H1 (cell line): ENCODE measurements around the gene MAP1A. TPM values are rescaled to one million over a fixed set of nuclear protein-coding genes. Genes with fewer than 3 reads are reported as not detected.

Experiments
- CTCF ChIA-PET: fragments of 300-600 bp; sonication (Branson Sonifier 250); formaldehyde crosslinking; loops from one replicate; lab custom pipeline; 2021; ENCODE audit not compliant: partially characterized antibody; lab: Charles Lee
- POLR2A ChIA-PET: fragments of 300-600 bp; sonication (Branson Sonifier 250); formaldehyde crosslinking; loops from one replicate; lab custom pipeline; 2021; ENCODE audit warnings: inconsistent platforms; ENCODE audit not compliant: partially characterized antibody; lab: Charles Lee
- DNase-seq, 2 experiments: peaks; one replicate each; pipeline versions ENCODE4 v3.0.0 to v3.0.0-alpha.2; 2010 to 2022; ENCODE audit warnings: low spot score in 2 of 2, low read depth in 1 of 2, mixed read lengths in 1 of 2
- FAIRE-seq: peaks from 2 replicates; lab custom pipeline; 2011; peaks lifted over from hg19 to GRCh38; lab: Jason Lieb, UNC
- H2AFZ ChIP-seq: 2 replicates; pipeline ENCODE4 v1.8.1; 2012; ENCODE audit warnings: low read length, inconsistent platforms
- H2AK5ac ChIP-seq: 2 replicates; pipeline ENCODE4 v1.6.1; 2013; ENCODE audit warnings: low read depth, low read length
- H2BK120ac ChIP-seq: replicated peaks from 2 replicates; pipeline ENCODE3; 2013; ENCODE audit warnings: low read depth, low read length, inconsistent platforms
- H2BK12ac ChIP-seq: 2 replicates; pipeline ENCODE4 v1.6.1; 2013; ENCODE audit warnings: low read depth, low read length
- H2BK15ac ChIP-seq: 2 replicates; pipeline ENCODE4 v1.6.1; 2013; ENCODE audit warnings: low read length
- H2BK20ac ChIP-seq: 2 replicates; pipeline ENCODE4 v1.6.1; 2013; ENCODE audit warnings: low read length
- H2BK5ac ChIP-seq: 2 replicates; pipeline ENCODE4 v1.6.1; 2013; ENCODE audit warnings: low read depth, low read length
- H3K14ac ChIP-seq: 2 replicates; pipeline ENCODE4 v1.6.1; 2013; ENCODE audit warnings: inconsistent platforms; ENCODE audit not compliant: insufficient read length
- H3K18ac ChIP-seq: 2 replicates; pipeline ENCODE4 v1.6.1; 2013; ENCODE audit warnings: low read length; ENCODE audit errors: extremely low read depth
- H3K23ac ChIP-seq: 2 replicates; pipeline ENCODE4 v1.6.1; 2013; ENCODE audit warnings: inconsistent platforms; ENCODE audit not compliant: insufficient read length
- H3K23me2 ChIP-seq: 2 replicates; pipeline ENCODE4 v1.6.1; 2013; ENCODE audit warnings: low read depth, low read length
- H3K27ac ChIP-seq: 2 replicates; pipeline ENCODE4 v1.6.1; 2011; ENCODE audit warnings: low read depth, low read length, inconsistent platforms
- H3K27me3 ChIP-seq, 4 experiments: replicated peaks in 1 of 4; 1 replicate in 1 of 4; 2 replicates in 3 of 4; pipeline versions ENCODE4 v1.6.1 to v1.8.1; 2011 to 2013; ENCODE audit warnings: low read length in 3 of 4, mild to moderate bottlenecking in 3 of 4, inconsistent platforms in 2 of 4, mixed read lengths in 2 of 4, moderate library complexity in 1 of 4; ENCODE audit not compliant: control insufficient read depth in 3 of 4, insufficient read depth in 3 of 4; ENCODE audit errors: extremely low read depth in 1 of 4
- H3K36me3 ChIP-seq, 4 experiments: 2 replicates each; pipeline versions ENCODE4 v1.6.1 to v1.8.1; 2011 to 2013; ENCODE audit warnings: mild to moderate bottlenecking in 4 of 4, low read length in 3 of 4, moderate library complexity in 2 of 4, control low read depth in 1 of 4, inconsistent platforms in 1 of 4; ENCODE audit not compliant: insufficient read depth in 4 of 4, control insufficient read depth in 2 of 4
- H3K4ac ChIP-seq: replicated peaks from 2 replicates; pipeline ENCODE3; 2013; ENCODE audit warnings: low read length, low read depth, mixed read lengths, inconsistent platforms; ENCODE audit not compliant: insufficient read length
- H3K4me1 ChIP-seq, 4 experiments: replicated peaks in 1 of 4; 1 replicate in 1 of 4; 2 replicates in 3 of 4; pipeline versions ENCODE4 v1.6.1 to v1.8.1; 2011 to 2013; ENCODE audit warnings: low read length in 3 of 4, inconsistent platforms in 2 of 4, mixed read lengths in 1 of 4; ENCODE audit not compliant: insufficient read depth in 4 of 4, control insufficient read depth in 3 of 4
- H3K4me2 ChIP-seq, 2 experiments: 2 replicates each; pipeline versions ENCODE4 v1.6.1 to v1.8.1; 2011 to 2013; ENCODE audit warnings: low read depth in 2 of 2, low read length in 2 of 2, control low read depth in 1 of 2, inconsistent platforms in 1 of 2, mild to moderate bottlenecking in 1 of 2; ENCODE audit not compliant: insufficient read depth in 1 of 2
- H3K4me3 ChIP-seq, 4 experiments: fragments of 200-600, 300-600 bp in 1 of 4; sonication (generic), shearing (Covaris generic), sonication (Bioruptor Twin) in 1 of 4; 2 replicates each; pipeline versions ENCODE4 v1.5.1 to v1.8.1; 2011 to 2016; ENCODE audit warnings: low read length in 4 of 4, low read depth in 3 of 4, control low read depth in 2 of 4, inconsistent platforms in 2 of 4, mild to moderate bottlenecking in 2 of 4, mixed read lengths in 1 of 4, moderate library complexity in 1 of 4; ENCODE audit not compliant: insufficient read depth in 2 of 4; ENCODE audit errors: extremely low read depth in 1 of 4
- H3K56ac ChIP-seq: replicated peaks from 2 replicates; pipeline ENCODE3; 2013; ENCODE audit warnings: low read depth, mild to moderate bottlenecking, mixed read lengths, low read length, inconsistent platforms; ENCODE audit not compliant: insufficient read length
- H3K79me1 ChIP-seq: 2 replicates; pipeline ENCODE4 v1.6.1; 2013; ENCODE audit warnings: low read depth, low read length, control low read depth
- H3K79me2 ChIP-seq, 2 experiments: 2 replicates each; pipeline versions ENCODE4 v1.6.1 to v1.8.1; 2012 to 2013; ENCODE audit warnings: low read length in 2 of 2, mild to moderate bottlenecking in 2 of 2, inconsistent platforms in 1 of 2; ENCODE audit not compliant: insufficient read depth in 2 of 2, control insufficient read depth in 1 of 2
- H3K9ac ChIP-seq, 4 experiments: replicated peaks in 1 of 4; 1 replicate in 1 of 4; 2 replicates in 3 of 4; pipeline versions ENCODE4 v1.6.1 to v1.8.1; 2011 to 2013; ENCODE audit warnings: low read depth in 3 of 4, low read length in 3 of 4, control low read depth in 2 of 4, mild to moderate bottlenecking in 2 of 4, moderate library complexity in 2 of 4, inconsistent platforms in 1 of 4; ENCODE audit errors: extremely low read depth in 1 of 4
- H3K9me3 ChIP-seq, 2 experiments: 2 replicates each; pipeline versions ENCODE4 v1.6.1 to v1.8.1; 2012 to 2013; ENCODE audit warnings: mild to moderate bottlenecking in 2 of 2, moderate library complexity in 2 of 2, control low read depth in 1 of 2, inconsistent platforms in 1 of 2, low read depth in 1 of 2, low read length in 1 of 2, mixed read lengths in 1 of 2; ENCODE audit not compliant: insufficient read depth in 2 of 2
- H4K20me1 ChIP-seq, 2 experiments: replicated peaks in 1 of 2; 2 replicates each; pipeline versions ENCODE3 to v1.8.1; 2011 to 2013; ENCODE audit warnings: inconsistent platforms in 2 of 2, low read length in 2 of 2, mild to moderate bottlenecking in 1 of 2; ENCODE audit not compliant: insufficient read depth in 2 of 2, control insufficient read depth in 1 of 2
- H4K5ac ChIP-seq: 2 replicates; pipeline ENCODE4 v1.6.1; 2013; ENCODE audit warnings: low read length, low read depth, mixed read lengths, inconsistent platforms; ENCODE audit not compliant: insufficient read length
- H4K8ac ChIP-seq: 2 replicates; pipeline ENCODE4 v1.8.0; 2013; ENCODE audit warnings: mild to moderate bottlenecking, moderate library complexity, low read length, inconsistent platforms; ENCODE audit not compliant: insufficient read depth; ENCODE audit errors: extremely low read depth
- H4K91ac ChIP-seq: replicated peaks from 2 replicates; pipeline ENCODE3; 2013; ENCODE audit warnings: low read length, mixed read lengths, inconsistent platforms; ENCODE audit not compliant: insufficient read length
- BACH1 ChIP-seq: IDR thresholded peaks from 2 replicates; pipeline ENCODE4 v1.6.1; 2012; ENCODE audit warnings: low read length, improper control_type of control experiment
- MAFK ChIP-seq: IDR thresholded peaks from 2 replicates; pipeline ENCODE4 v1.6.1; 2012; ENCODE audit warnings: low read depth, mild to moderate bottlenecking, improper control_type of control experiment, low read length
- NRF1 ChIP-seq: IDR thresholded peaks from 2 replicates; pipeline ENCODE4 v1.6.1; 2011; ENCODE audit warnings: mild to moderate bottlenecking, low read depth, low read length, improper control_type of control experiment
- SP1 ChIP-seq: IDR thresholded peaks from 2 replicates; pipeline ENCODE4 v1.6.1; 2011; ENCODE audit warnings: low read depth, low read length
- SP4 ChIP-seq: IDR thresholded peaks from 2 replicates; pipeline ENCODE4 v1.6.1; 2012; ENCODE audit warnings: low read length, inconsistent platforms
- TEAD4 ChIP-seq: IDR thresholded peaks from 2 replicates; pipeline ENCODE4 v1.6.1; 2012; ENCODE audit warnings: low read depth, low read length, inconsistent platforms, mixed read lengths
- YY1 ChIP-seq: IDR thresholded peaks from 2 replicates; pipeline ENCODE4 v1.6.1; 2011; ENCODE audit warnings: low read depth, mild to moderate bottlenecking, low read length
- ZNF274 ChIP-seq: IDR thresholded peaks from 2 replicates; pipeline ENCODE4 v1.7.0; 2012; ENCODE audit warnings: low read length, borderline replicate concordance; ENCODE audit errors: extremely low read depth
- WGBS, 2 experiments: shearing (Covaris generic) in 1 of 2; methylation state at CpG; one replicate each; pipeline versions ENCODE4 v1.1.6 to v1.1.7; 2013 to 2015; ENCODE audit warnings: low lambda C conversion rate in 2 of 2, mixed read lengths in 2 of 2, inconsistent platforms in 1 of 2, low coverage in 1 of 2, missing lambda C conversion rate in 1 of 2; ENCODE audit not compliant: insufficient replicate concordance in 2 of 2, insufficient coverage in 1 of 2, insufficient read length in 1 of 2; ENCODE audit errors: extremely low coverage in 1 of 2, missing lambda C conversion rate in 1 of 2; 5-methylcytosine and 5-hydroxymethylcytosine counted together
- polyA plus RNA-seq, 7 experiments: library from polyadenylated mRNA; depleted of rRNA in 3 of 7; stranded (reverse) in 5 of 7; unstranded in 2 of 7; fragments of >200 nt in 5 of 7; fragments of 200-250 nt in 2 of 7; gene quantifications; 1 replicate in 5 of 7; 2 replicates in 1 of 7; 4 replicates in 1 of 7; pipeline versions ENCODE4 v1.2.1 to v1.2.3, GENCODE V29; 2011 to 2013; ENCODE audit warnings: missing spikeins in 2 of 7, mixed read lengths in 2 of 7
- total RNA-seq: library from RNA; stranded (reverse); fragmentation: NEBNext Ultra II Directional; extraction: Animal tissue kit (Norgen Biotek cat#: 25700); gene quantifications from 2 replicates; pipeline ENCODE4 v1.2.1, GENCODE V29; 2021
- TF ChIP-seq, protein P1 (sequence below): IDR thresholded peaks from 2 replicates; pipeline ENCODE4 v1.6.1; 2012; ENCODE audit warnings: inconsistent platforms
- TF ChIP-seq, protein P2 (sequence below): IDR thresholded peaks from 2 replicates; pipeline ENCODE4 v1.6.1; 2012; ENCODE audit warnings: inconsistent platforms

MAP1A gene
- total and polyA plus RNA-seq, 2 of the 8 experiments (the other 6 are each of a cell fraction or from before 2014, with no cell fraction given), result 0.80 to 2.4 TPM

DNA sequence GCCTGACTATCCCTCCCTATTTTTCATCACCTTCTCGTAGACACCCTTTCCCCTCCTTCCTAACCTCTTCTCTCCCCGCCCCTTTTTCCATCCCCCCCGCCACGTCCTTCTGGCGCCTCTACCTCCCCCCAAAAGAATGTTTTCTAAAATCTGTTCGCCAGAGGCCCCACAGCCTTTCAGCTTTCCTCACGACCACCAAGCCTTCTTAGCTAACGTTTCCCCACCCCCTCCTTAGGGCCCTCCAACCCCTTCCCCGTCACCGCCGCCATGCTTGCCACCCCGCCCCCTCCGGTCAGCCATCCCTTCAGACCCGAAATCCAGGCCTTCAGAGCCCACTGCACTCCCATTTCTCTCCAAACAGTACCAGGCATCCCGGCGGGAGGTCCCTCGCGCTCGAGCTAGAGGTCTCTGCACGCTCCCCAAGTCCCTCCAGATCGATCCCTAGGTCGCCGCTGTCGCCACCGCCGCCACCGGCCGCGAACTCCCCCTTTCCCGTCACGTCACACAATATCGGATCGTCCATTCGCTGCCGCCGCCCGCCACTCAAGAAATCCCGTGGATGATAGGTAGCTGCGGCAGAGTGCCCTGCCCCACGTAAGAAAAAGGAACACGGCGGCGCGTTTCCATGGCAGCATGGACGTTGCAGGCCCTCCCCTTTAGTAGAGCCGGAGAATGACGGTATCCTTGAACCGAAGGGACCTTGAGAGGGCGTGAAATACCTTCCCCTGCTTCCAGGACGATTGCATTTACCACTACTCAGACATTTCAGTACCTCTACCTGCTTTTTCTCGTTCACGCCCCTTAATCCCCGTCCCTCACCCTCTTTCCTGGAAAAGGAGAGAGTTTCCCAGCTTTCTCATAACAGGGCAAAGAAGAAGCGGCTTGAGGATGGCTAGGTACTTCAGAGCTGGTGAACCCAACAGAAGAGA lies 24.5 kb upstream of the MAP1A start, which contains the start of gene TP53BP1:
TSS of gene TP53BP1 (minus strand) at position 484 of the 929 bp plus-strand sequence. CDS start at position 371, 113 bp downstream.
- POLR2A ChIA-PET, result interaction anchor here (0.6 to 8.0 kb wide), 12 partner anchors 9 to 289 kb away, joined by 3 to 81 read pairs (median 4); no protein-coding TSS in a partner anchor
- TF ChIP-seq TEAD4, result no peak
- TF ChIP-seq ZNF274, result no peak
- peak; percentile 86 for TF ChIP-seq YY1
- TF ChIP-seq BACH1, result no peak
- TF ChIP-seq SP1, result peak; percentile 90
- TF ChIP-seq MAFK, result no peak
- TF ChIP-seq, protein P1, sequence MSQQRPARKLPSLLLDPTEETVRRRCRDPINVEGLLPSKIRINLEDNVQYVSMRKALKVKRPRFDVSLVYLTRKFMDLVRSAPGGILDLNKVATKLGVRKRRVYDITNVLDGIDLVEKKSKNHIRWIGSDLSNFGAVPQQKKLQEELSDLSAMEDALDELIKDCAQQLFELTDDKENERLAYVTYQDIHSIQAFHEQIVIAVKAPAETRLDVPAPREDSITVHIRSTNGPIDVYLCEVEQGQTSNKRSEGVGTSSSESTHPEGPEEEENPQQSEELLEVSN, result no peak
- TF ChIP-seq NRF1, result no peak
- TF ChIP-seq, protein P2, sequence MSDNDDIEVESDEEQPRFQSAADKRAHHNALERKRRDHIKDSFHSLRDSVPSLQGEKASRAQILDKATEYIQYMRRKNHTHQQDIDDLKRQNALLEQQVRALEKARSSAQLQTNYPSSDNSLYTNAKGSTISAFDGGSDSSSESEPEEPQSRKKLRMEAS, result no peak
- no peak for TF ChIP-seq SP4

More for the DNA sequence above, 24.5 kb upstream of the MAP1A start, which contains the start of gene TP53BP1:
- no peak within 1 kb of the TSS for H2BK20ac ChIP-seq
- peaks cover 3 to 13% (median 4%) of the 10 kb centered on the region in 4 experiments; a peak in 5 of 7 replicates for H3K4me1 ChIP-seq
- peaks cover 3 to 33% (median 19%) of the 10 kb centered on the region in 4 experiments; a peak in 7 of 8 replicates for H3K36me3 ChIP-seq
- H3K18ac ChIP-seq, result peak within 1 kb of the TSS; percentile 100
- 2% methylated on average over 40 of the region's 54 CpGs; no CpG with 5 or more reads in 1 of the 2 experiments for WGBS, 2 experiments
- H4K91ac ChIP-seq, result no peak within 1 kb of the TSS
- peak; percentile 28 for FAIRE-seq
- H4K20me1 ChIP-seq, result no peaks in the 10 kb centered on the region
- no peak within 1 kb of the TSS for H3K23ac ChIP-seq
- H3K9me3 ChIP-seq, result no peaks in the 10 kb centered on the region
- H2AK5ac ChIP-seq, result no peak within 1 kb of the TSS
- H3K27me3 ChIP-seq, result no peaks in the 10 kb centered on the region
- H3K27ac ChIP-seq, result peak within 1 kb of the TSS; percentile 94
- no peak within 1 kb of the TSS for H2BK15ac ChIP-seq
- peak within 1 kb of the TSS; percentile 60; the same call in 1 of the 2 replicates for H2BK12ac ChIP-seq
- H2BK120ac ChIP-seq, result no peak within 1 kb of the TSS
- CTCF ChIA-PET, result interaction anchor here (0.6 to 8.7 kb wide), 5 partner anchors 9 to 118 kb away, joined by 3 to 121 read pairs (median 5); partner anchors contain the start of gene MAP1A
- DNase-seq, result peak; percentile 84 to 95
- peak within 1 kb of the TSS; percentile 66 for H3K56ac ChIP-seq
- no peak within 1 kb of the TSS for H3K4ac ChIP-seq
- H3K79me1 ChIP-seq, result no peaks in the 10 kb centered on the region
- peaks cover 14% of the 10 kb centered on the region; the same call in 1 of the 2 replicates for H3K23me2 ChIP-seq
- H3K4me3 ChIP-seq, result peak within 1 kb of the TSS; percentile 66 to 97 (median 82)
- peak within 1 kb of the TSS; percentile 90 for H4K5ac ChIP-seq
- H2BK5ac ChIP-seq, result peak within 1 kb of the TSS; percentile 97
- H3K4me2 ChIP-seq, result peak within 1 kb of the TSS; percentile 58 to 63
- H3K14ac ChIP-seq, result no peak within 1 kb of the TSS
- H4K8ac ChIP-seq, result peak within 1 kb of the TSS; percentile 92; the same call in 1 of the 2 replicates
- peaks cover 0 to 32% of the 10 kb centered on the region in 2 experiments; a peak in 2 of 4 replicates for H3K79me2 ChIP-seq
- H2AFZ ChIP-seq, result peak within 1 kb of the TSS; percentile 91
- peak within 1 kb of the TSS; percentile 77 to 95 (median 90) for H3K9ac ChIP-seq
